Ishikawa (cell line): ENCODE measurements around the gene ACO2.

ENCODE experiments used
- CEBPB ChIP-seq: IDR thresholded peaks from 2 replicates; pipeline ENCODE4 v1.6.1; 2012
- CREB1 ChIP-seq: IDR thresholded peaks from 2 replicates; pipeline ENCODE4 v1.6.1; 2012; ENCODE audit warnings: low read depth
- EGR1 ChIP-seq: IDR thresholded peaks from 2 replicates; pipeline ENCODE4 v1.6.1; 2012
- EP300 ChIP-seq: IDR thresholded peaks from 2 replicates; pipeline ENCODE4 v1.6.1; 2012; ENCODE audit warnings: borderline replicate concordance
- FOXM1 ChIP-seq: IDR thresholded peaks from 2 replicates; pipeline ENCODE4 v1.6.1; 2012; ENCODE audit warnings: low read depth, borderline replicate concordance
- MAX ChIP-seq: IDR thresholded peaks from 2 replicates; pipeline ENCODE4 v1.6.1; 2012
- NFIC ChIP-seq: IDR thresholded peaks from 2 replicates; pipeline ENCODE4 v1.6.1; 2012
- RAD21 ChIP-seq: IDR thresholded peaks from 2 replicates; pipeline ENCODE4 v1.6.1; 2012; ENCODE audit warnings: low read depth
- REST ChIP-seq: IDR thresholded peaks from 2 replicates; pipeline ENCODE4 v1.6.1; 2012; ENCODE audit warnings: low read depth, mild to moderate bottlenecking
- TAF1 ChIP-seq: IDR thresholded peaks from 2 replicates; pipeline ENCODE4 v1.6.1; 2012; ENCODE audit warnings: low read depth, mild to moderate bottlenecking
- TCF12 ChIP-seq: IDR thresholded peaks from 2 replicates; pipeline ENCODE4 v1.6.1; 2012; ENCODE audit warnings: low read depth
- TEAD4 ChIP-seq: IDR thresholded peaks from 2 replicates; pipeline ENCODE4 v1.6.1; 2012
- USF1 ChIP-seq: IDR thresholded peaks from 2 replicates; pipeline ENCODE4 v1.6.1; 2012
- YY1 ChIP-seq: IDR thresholded peaks from 2 replicates; pipeline ENCODE4 v1.6.1; 2012; ENCODE audit warnings: low read depth
- ZBTB7A ChIP-seq: IDR thresholded peaks from 2 replicates; pipeline ENCODE4 v1.6.1; 2012; ENCODE audit warnings: low read depth

The ACO2 gene

GRCh38 chr22:41504397-41504796, 35.5 kb downstream of the ACO2 start:
- no peak for TF ChIP-seq EP300
- TF ChIP-seq YY1: no peak
- TF ChIP-seq TEAD4: no peak
- TF ChIP-seq USF1: no peak
- no peak for TF ChIP-seq NFIC
- TF ChIP-seq FOXM1: no peak
- no peak for TF ChIP-seq REST
- TF ChIP-seq TAF1: no peak
- TF ChIP-seq ZBTB7A: no peak
- no peak for TF ChIP-seq RAD21
- TF ChIP-seq CEBPB: no peak
- TF ChIP-seq EGR1: no peak
- no peak for TF ChIP-seq TCF12
- TF ChIP-seq CREB1: no peak
- TF ChIP-seq MAX: no peak

- TF ChIP-seq REST: no peak
- no peak for TF ChIP-seq TEAD4
- no peak for TF ChIP-seq EP300
- TF ChIP-seq TAF1: no peak
- TF ChIP-seq FOXM1: no peak
- no peak for TF ChIP-seq ZBTB7A
- TF ChIP-seq MAX: no peak
- no peak for TF ChIP-seq USF1
- no peak for TF ChIP-seq RAD21
- TF ChIP-seq YY1: no peak
- TF ChIP-seq TCF12: no peak
- no peak for TF ChIP-seq EGR1
- no peak for TF ChIP-seq CREB1
- TF ChIP-seq CEBPB: no peak
- TF ChIP-seq NFIC: no peak
Observed at GRCh38 chr22:41504816-41505215, 35.9 kb downstream of the ACO2 start.

- TF ChIP-seq MAX (no peak), NFIC (no peak), TCF12 (no peak), CREB1 (no peak), EGR1 (no peak), REST (no peak), EP300 (no peak), YY1 (no peak), ZBTB7A (no peak), TAF1 (no peak), TEAD4 (no peak), CEBPB (no peak), FOXM1 (no peak), RAD21 (no peak), USF1 (no peak)
Observed at GRCh38 chr22:41505511-41506220, 36.7 kb downstream of the ACO2 start.
